GM23248 (cell line): ENCODE measurements around the gene CDH11.

ENCODE experiments used
- EZH2 ChIP-seq: fragments of 200-600 bp; sonication (generic); IDR thresholded peaks from 2 replicates; pipeline ENCODE4 v1.6.1; 2018; ENCODE audit warnings: antibody characterized with exemption, mild to moderate bottlenecking; ENCODE audit not compliant: insufficient read depth, poor library complexity, severe bottlenecking
- EZH2phosphoT487 ChIP-seq: fragments of 200-600 bp; sonication (generic); IDR thresholded peaks from 2 replicates; pipeline ENCODE4 v1.6.1; 2018; ENCODE audit warnings: antibody characterized with exemption, moderate library complexity, mild to moderate bottlenecking, low read depth; ENCODE audit not compliant: insufficient read depth

DNA sequence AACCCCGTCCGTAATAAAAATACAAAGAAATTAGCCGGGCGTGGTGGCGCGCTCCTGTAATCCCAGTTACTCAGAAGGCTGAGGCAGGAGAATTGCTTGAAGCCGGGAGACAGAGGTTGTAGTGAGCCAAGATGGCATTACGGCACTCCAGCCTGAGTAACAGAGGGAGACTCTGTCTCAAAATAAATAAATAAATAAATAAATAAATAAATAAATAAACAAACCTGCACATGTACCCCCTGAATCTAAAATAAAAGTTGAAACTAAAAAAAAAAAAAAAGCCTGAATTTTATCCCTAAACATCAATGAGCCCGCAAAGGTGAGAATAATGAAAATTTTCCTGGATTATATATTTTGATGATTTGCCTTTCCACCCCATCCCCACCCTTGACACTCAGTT lies 124.7 kb downstream of the CDH11 start:
- TF ChIP-seq EZH2, result no peak
- TF ChIP-seq EZH2phosphoT487, result no peak
